ENCODE results near the gene ATP6V1D. TPM values are rescaled to one million over a fixed set of nuclear protein-coding genes. Genes with fewer than 3 reads are reported as not detected.

The ATP6V1D gene
- total RNA-seq, 1 experiment from 2014 or later = 38.5 TPM

- ATAC-seq (no peak), DNase-seq (ENCODE audit: low read depth, low spot score) (no peak)
- Histone ChIP-seq H3K9ac (ENCODE audit: low read length) (no peak overlapping the region), H3K4me2 (ENCODE audit: low read length) (no peak overlapping the region), H3K36me3 (ENCODE audit: control insufficient read depth in 1 of 2, insufficient read depth in 2 of 2, low read length in 2 of 2) (peaks cover 36 to 48% of the 10 kb centered on the region in 2 experiments), H3K4me1 (ENCODE audit: control insufficient read depth in 1 of 2, insufficient read depth in 2 of 2, low read length in 2 of 2) (peaks cover 6 to 9% of the 10 kb centered on the region in 2 experiments; a peak in 3 of 4 replicates), H3K79me2 (ENCODE audit: insufficient read depth, low read length) (peaks cover 98% of the 10 kb centered on the region), H3K4me3 (replicated peaks in 1 of 2; ENCODE audit: low read depth in 1 of 2, low read length in 2 of 2) (no peak overlapping the region), H3K27me3 (ENCODE audit: insufficient read depth, low read length) (no peaks in the 10 kb centered on the region), H4K20me1 (ENCODE audit: insufficient read depth) (peaks cover 17% of the 10 kb centered on the region; the same call in 1 of the 2 replicates), H2AFZ (ENCODE audit: low read depth, low read length, poor library complexity, severe bottlenecking) (no peak overlapping the region), H3K9me3 (ENCODE audit: control insufficient read depth in 1 of 2, insufficient read depth in 1 of 2, low read depth in 1 of 2, low read length in 2 of 2) (no peaks in the 10 kb centered on the region), H3K9me2 (ENCODE audit: insufficient read depth) (no peaks in the 10 kb centered on the region), H3K27ac (ENCODE audit: low read depth, low read length) (no peak overlapping the region)
- RAD21 ChIA-PET (ENCODE audit: low non-redundant PET in 1 of 2, low total read pairs in 2 of 2, uncharacterized antibody in 2 of 2, unreplicated experiment in 2 of 2) = no interaction called here
- CTCF ChIA-PET = no interaction called here
- intact Hi-C loops (cut with micrococcal nuclease) = no loop called here
- no TSS peak for BruUV-seq (replicated peaks)
- no peak for TF ChIP-seq ZNF274 (IDR thresholded peaks at IDR 0.05; ENCODE audit: low read depth, low read length)
- TF ChIP-seq FOSL1 (IDR thresholded peaks at IDR 0.05; ENCODE audit: low read depth) = no peak
- no peak for TF ChIP-seq CTCF (IDR thresholded peaks at IDR 0.05 in 2 of 3, conservative IDR thresholded peaks at IDR 0.05 in 1 of 3; ENCODE audit: borderline replicate concordance in 1 of 3, insufficient read depth in 1 of 3, low read depth in 2 of 3, low read length in 2 of 3)
- TF ChIP-seq CBX3 (IDR thresholded peaks at IDR 0.05; ENCODE audit: low read depth) = no peak
- no peak for TF ChIP-seq ZBTB33 (IDR thresholded peaks at IDR 0.05; ENCODE audit: extremely low read depth, insufficient replicate concordance, low read length)
- no peak for TF ChIP-seq YY1 (IDR thresholded peaks at IDR 0.05; ENCODE audit: extremely low read depth, insufficient replicate concordance, low read depth, low read length)
- TF ChIP-seq CEBPB (IDR thresholded peaks at IDR 0.05; ENCODE audit: low read depth) = no peak
- no peak for TF ChIP-seq ELF1 (IDR thresholded peaks at IDR 0.05; ENCODE audit: borderline replicate concordance, low read depth)
- TF ChIP-seq EZH2 (IDR thresholded peaks at IDR 0.05) = no peak
- TF ChIP-seq POLR2AphosphoS5 (IDR thresholded peaks at IDR 0.05; ENCODE audit: low read depth, low read length) = no peak
- TF ChIP-seq JUND (IDR thresholded peaks at IDR 0.05) = no peak
- TF ChIP-seq SRF (IDR thresholded peaks at IDR 0.05; ENCODE audit: low read depth) = no peak
- no peak for TF ChIP-seq ZFX (IDR thresholded peaks at IDR 0.05)
- TF ChIP-seq REST (IDR thresholded peaks at IDR 0.05; ENCODE audit: low read depth) = no peak
- TF ChIP-seq MAX (IDR thresholded peaks at IDR 0.05) = no peak
- no peak for TF ChIP-seq EGR1 (IDR thresholded peaks at IDR 0.05; ENCODE audit: low read depth)
- POLR2A ChIA-PET = no interaction called here
These were observed 5.9 kb upstream of the ATP6V1D start for GRCh38 chr14:67365476-67365875.

Measured in HCT116 (cell line).